Panc1 (cell line): ENCODE data around the gene TMEM126B.

Experiments used
- POLR2AphosphoS5 ChIP-seq: IDR thresholded peaks from 2 replicates; pipeline ENCODE4 v1.6.1; 2012; ENCODE audit warnings: mild to moderate bottlenecking, low read depth, low read length, moderate library complexity
- SIN3A ChIP-seq: IDR thresholded peaks from 2 replicates; pipeline ENCODE4 v1.6.1; 2012; ENCODE audit warnings: low read depth, mild to moderate bottlenecking, low read length, moderate library complexity, borderline replicate concordance; ENCODE audit not compliant: insufficient read depth
- TF ChIP-seq, protein P1 (sequence below): fragments of 450-650 bp; IDR thresholded peaks from 2 replicates; pipeline ENCODE4 v1.5.1; 2017; ENCODE audit warnings: mild to moderate bottlenecking
- TF ChIP-seq, protein P2 (sequence below), 2 experiments: IDR thresholded peaks; 2 replicates each; pipeline ENCODE4 v1.6.1; 2011 to 2012; ENCODE audit warnings: low read depth in 2 of 2, control low read depth in 1 of 2, low read length in 1 of 2, mild to moderate bottlenecking in 1 of 2, moderate library complexity in 1 of 2; ENCODE audit not compliant: insufficient read depth in 1 of 2

DNA sequence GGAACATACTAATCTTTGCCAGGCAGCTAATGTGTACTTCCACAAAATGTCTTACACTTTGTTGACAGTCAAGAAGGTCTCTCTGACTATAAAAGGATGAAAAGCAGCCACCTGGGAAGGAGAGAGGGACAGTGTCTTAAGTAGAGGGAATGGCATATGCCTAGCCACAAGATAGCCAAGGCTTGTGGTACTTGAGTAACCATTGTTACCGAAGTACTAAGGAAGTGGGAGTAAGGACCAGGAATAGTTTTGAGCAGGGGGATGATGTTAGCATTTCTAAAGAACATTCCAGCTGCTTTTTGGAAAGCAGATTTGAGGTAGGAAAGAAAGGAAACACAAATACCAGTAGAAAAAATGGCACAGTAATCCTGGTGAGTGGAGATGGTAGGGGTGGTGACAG is 22.7 kb downstream of the TMEM126B start:
- TF ChIP-seq, protein P1, sequence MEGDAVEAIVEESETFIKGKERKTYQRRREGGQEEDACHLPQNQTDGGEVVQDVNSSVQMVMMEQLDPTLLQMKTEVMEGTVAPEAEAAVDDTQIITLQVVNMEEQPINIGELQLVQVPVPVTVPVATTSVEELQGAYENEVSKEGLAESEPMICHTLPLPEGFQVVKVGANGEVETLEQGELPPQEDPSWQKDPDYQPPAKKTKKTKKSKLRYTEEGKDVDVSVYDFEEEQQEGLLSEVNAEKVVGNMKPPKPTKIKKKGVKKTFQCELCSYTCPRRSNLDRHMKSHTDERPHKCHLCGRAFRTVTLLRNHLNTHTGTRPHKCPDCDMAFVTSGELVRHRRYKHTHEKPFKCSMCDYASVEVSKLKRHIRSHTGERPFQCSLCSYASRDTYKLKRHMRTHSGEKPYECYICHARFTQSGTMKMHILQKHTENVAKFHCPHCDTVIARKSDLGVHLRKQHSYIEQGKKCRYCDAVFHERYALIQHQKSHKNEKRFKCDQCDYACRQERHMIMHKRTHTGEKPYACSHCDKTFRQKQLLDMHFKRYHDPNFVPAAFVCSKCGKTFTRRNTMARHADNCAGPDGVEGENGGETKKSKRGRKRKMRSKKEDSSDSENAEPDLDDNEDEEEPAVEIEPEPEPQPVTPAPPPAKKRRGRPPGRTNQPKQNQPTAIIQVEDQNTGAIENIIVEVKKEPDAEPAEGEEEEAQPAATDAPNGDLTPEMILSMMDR: no peak
- TF ChIP-seq, protein P2, sequence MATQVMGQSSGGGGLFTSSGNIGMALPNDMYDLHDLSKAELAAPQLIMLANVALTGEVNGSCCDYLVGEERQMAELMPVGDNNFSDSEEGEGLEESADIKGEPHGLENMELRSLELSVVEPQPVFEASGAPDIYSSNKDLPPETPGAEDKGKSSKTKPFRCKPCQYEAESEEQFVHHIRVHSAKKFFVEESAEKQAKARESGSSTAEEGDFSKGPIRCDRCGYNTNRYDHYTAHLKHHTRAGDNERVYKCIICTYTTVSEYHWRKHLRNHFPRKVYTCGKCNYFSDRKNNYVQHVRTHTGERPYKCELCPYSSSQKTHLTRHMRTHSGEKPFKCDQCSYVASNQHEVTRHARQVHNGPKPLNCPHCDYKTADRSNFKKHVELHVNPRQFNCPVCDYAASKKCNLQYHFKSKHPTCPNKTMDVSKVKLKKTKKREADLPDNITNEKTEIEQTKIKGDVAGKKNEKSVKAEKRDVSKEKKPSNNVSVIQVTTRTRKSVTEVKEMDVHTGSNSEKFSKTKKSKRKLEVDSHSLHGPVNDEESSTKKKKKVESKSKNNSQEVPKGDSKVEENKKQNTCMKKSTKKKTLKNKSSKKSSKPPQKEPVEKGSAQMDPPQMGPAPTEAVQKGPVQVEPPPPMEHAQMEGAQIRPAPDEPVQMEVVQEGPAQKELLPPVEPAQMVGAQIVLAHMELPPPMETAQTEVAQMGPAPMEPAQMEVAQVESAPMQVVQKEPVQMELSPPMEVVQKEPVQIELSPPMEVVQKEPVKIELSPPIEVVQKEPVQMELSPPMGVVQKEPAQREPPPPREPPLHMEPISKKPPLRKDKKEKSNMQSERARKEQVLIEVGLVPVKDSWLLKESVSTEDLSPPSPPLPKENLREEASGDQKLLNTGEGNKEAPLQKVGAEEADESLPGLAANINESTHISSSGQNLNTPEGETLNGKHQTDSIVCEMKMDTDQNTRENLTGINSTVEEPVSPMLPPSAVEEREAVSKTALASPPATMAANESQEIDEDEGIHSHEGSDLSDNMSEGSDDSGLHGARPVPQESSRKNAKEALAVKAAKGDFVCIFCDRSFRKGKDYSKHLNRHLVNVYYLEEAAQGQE (IDR thresholded peaks at IDR 0.05; ENCODE audit: insufficient read depth in 1 of 2, low read depth in 2 of 2, low read length in 1 of 2): no peak
- TF ChIP-seq POLR2AphosphoS5 (no peak), SIN3A (no peak)
